ENCODE results near the gene LAMC1. TPM values are rescaled to one million over a fixed set of nuclear protein-coding genes. Genes with fewer than 3 reads are reported as not detected.

Gene LAMC1
- total RNA-seq, 1 experiment from 2014 or later, result 95.5 TPM

GRCh38 chr1:183138301-183138700, 115.1 kb downstream of the LAMC1 start:
- Histone ChIP-seq H3K9me3 (ENCODE audit: low read depth, low read length, poor library complexity, severe bottlenecking) (no peaks in the 10 kb centered on the region), H3K36me3 (ENCODE audit: insufficient read depth, low read length, poor library complexity, severe bottlenecking) (peaks cover 54% of the 10 kb centered on the region), H3K4me3 (ENCODE audit: low read depth, low read length, poor library complexity, severe bottlenecking) (no peak overlapping the region), H3K4me1 (ENCODE audit: insufficient read depth, low read length, poor library complexity, severe bottlenecking) (peaks cover 8% of the 10 kb centered on the region), H3K27me3 (replicated peaks; ENCODE audit: insufficient read depth, low read depth, low read length, poor library complexity) (no peaks in the 10 kb centered on the region), H3K27ac (ENCODE audit: low read depth, low read length, poor library complexity, severe bottlenecking) (no peak overlapping the region)
- no peak for TF ChIP-seq EZH2 (IDR thresholded peaks at IDR 0.05; ENCODE audit: borderline replicate concordance, low read depth, low read length, poor library complexity, severe bottlenecking)
- TF ChIP-seq, protein P1, sequence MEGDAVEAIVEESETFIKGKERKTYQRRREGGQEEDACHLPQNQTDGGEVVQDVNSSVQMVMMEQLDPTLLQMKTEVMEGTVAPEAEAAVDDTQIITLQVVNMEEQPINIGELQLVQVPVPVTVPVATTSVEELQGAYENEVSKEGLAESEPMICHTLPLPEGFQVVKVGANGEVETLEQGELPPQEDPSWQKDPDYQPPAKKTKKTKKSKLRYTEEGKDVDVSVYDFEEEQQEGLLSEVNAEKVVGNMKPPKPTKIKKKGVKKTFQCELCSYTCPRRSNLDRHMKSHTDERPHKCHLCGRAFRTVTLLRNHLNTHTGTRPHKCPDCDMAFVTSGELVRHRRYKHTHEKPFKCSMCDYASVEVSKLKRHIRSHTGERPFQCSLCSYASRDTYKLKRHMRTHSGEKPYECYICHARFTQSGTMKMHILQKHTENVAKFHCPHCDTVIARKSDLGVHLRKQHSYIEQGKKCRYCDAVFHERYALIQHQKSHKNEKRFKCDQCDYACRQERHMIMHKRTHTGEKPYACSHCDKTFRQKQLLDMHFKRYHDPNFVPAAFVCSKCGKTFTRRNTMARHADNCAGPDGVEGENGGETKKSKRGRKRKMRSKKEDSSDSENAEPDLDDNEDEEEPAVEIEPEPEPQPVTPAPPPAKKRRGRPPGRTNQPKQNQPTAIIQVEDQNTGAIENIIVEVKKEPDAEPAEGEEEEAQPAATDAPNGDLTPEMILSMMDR (conservative IDR thresholded peaks at IDR 0.05; ENCODE audit: low read depth, low read length), result no peak
- intact Hi-C loops (cut with micrococcal nuclease; ENCODE audit: unreplicated experiment), result no loop called here
- no TSS peak for BruUV-seq (replicated peaks)
- POLR2A ChIA-PET (ENCODE audit: low non-redundant PET), result no interaction called here
- CTCF ChIA-PET, result no interaction called here
- DNase-seq (ENCODE audit: low spot score), result no peak

- peaks cover 8% of the 10 kb centered on the region for H3K4me1 ChIP-seq (ENCODE audit: insufficient read depth, low read length, poor library complexity, severe bottlenecking)
- BruUV-seq (replicated peaks), result no TSS peak
- TF ChIP-seq EZH2 (IDR thresholded peaks at IDR 0.05; ENCODE audit: borderline replicate concordance, low read depth, low read length, poor library complexity, severe bottlenecking), result no peak
- TF ChIP-seq, protein P1 (conservative IDR thresholded peaks at IDR 0.05; ENCODE audit: low read depth, low read length), result no peak
- CTCF ChIA-PET, result no interaction called here
- DNase-seq (ENCODE audit: low spot score), result peak; percentile 42
- intact Hi-C loops (cut with micrococcal nuclease; ENCODE audit: unreplicated experiment), result no loop called here
- no peaks in the 10 kb centered on the region for H3K27me3 ChIP-seq (replicated peaks; ENCODE audit: insufficient read depth, low read depth, low read length, poor library complexity)
- POLR2A ChIA-PET (ENCODE audit: low non-redundant PET), result no interaction called here
- H3K36me3 ChIP-seq (ENCODE audit: insufficient read depth, low read length, poor library complexity, severe bottlenecking), result peaks cover 44% of the 10 kb centered on the region
- no peaks in the 10 kb centered on the region for H3K9me3 ChIP-seq (ENCODE audit: low read depth, low read length, poor library complexity, severe bottlenecking)
- H3K27ac ChIP-seq (ENCODE audit: low read depth, low read length, poor library complexity, severe bottlenecking), result no peak overlapping the region
- H3K4me3 ChIP-seq (ENCODE audit: low read depth, low read length, poor library complexity, severe bottlenecking), result no peak overlapping the region
These were observed 116.2 kb downstream of the LAMC1 start for GRCh38 chr1:183139281-183139942.

GRCh38 chr1:183140633-183141032, 117.4 kb downstream of the LAMC1 start:
- BruUV-seq (replicated peaks), result no TSS peak
- no peak for DNase-seq (ENCODE audit: low spot score)
- Histone ChIP-seq H3K4me3 (ENCODE audit: low read depth, low read length, poor library complexity, severe bottlenecking) (no peak overlapping the region), H3K9me3 (ENCODE audit: low read depth, low read length, poor library complexity, severe bottlenecking) (no peaks in the 10 kb centered on the region), H3K27me3 (replicated peaks; ENCODE audit: insufficient read depth, low read depth, low read length, poor library complexity) (no peaks in the 10 kb centered on the region), H3K27ac (ENCODE audit: low read depth, low read length, poor library complexity, severe bottlenecking) (no peak overlapping the region), H3K36me3 (ENCODE audit: insufficient read depth, low read length, poor library complexity, severe bottlenecking) (peaks cover 32% of the 10 kb centered on the region), H3K4me1 (ENCODE audit: insufficient read depth, low read length, poor library complexity, severe bottlenecking) (peaks cover 8% of the 10 kb centered on the region)
- TF ChIP-seq, protein P1 (conservative IDR thresholded peaks at IDR 0.05; ENCODE audit: low read depth, low read length), result no peak
- TF ChIP-seq EZH2 (IDR thresholded peaks at IDR 0.05; ENCODE audit: borderline replicate concordance, low read depth, low read length, poor library complexity, severe bottlenecking), result no peak
- intact Hi-C loops (cut with micrococcal nuclease; ENCODE audit: unreplicated experiment), result no loop called here
- CTCF ChIA-PET, result no interaction called here
- POLR2A ChIA-PET (ENCODE audit: low non-redundant PET), result no interaction called here

Data from A673 (cell line).